Right renal cortex interstitium (tissue), 3 donors: ENCODE results near the gene DACT1. TPM values are rescaled to one million over a fixed set of nuclear protein-coding genes. Genes with fewer than 3 reads are reported as not detected.

ENCODE experiments used
- polyA plus RNA-seq, 3 donors: library from polyadenylated mRNA; unstranded; fragments of 120-200 nt; gene quantifications; one replicate each; pipeline ENCODE4 v1.2.1, GENCODE V29; 2013; ENCODE audit not compliant: insufficient read length in 3 of 3

The DACT1 gene
- polyA plus RNA-seq, 3 donors, result 28.4 to 39.1 (median 35.5) TPM

Other genes starting within 250 kb of the DACT1 start
- 1 to 10 TPM; 1.1 to 2.1 (median 1.4) TPM for gene TOMM20L, start 242.0 kb upstream of the DACT1 start, polyA plus RNA-seq
- gene TIMM9, start 210.4 kb upstream of the DACT1 start, polyA plus RNA-seq, result 10 to 100 TPM; 85.7 to 93.7 (median 93.0) TPM
- gene KIAA0586, start 210.2 kb upstream of the DACT1 start, polyA plus RNA-seq, result 10 to 100 TPM; 22.2 to 24.8 (median 23.1) TPM